PFSK-1 (cell line): ENCODE data around the gene PCIF1.
A peak's percentile ranks its signal among the peaks of the same experiment; 100 is the strongest.

Experiments used
- FOXP2 ChIP-seq: optimal IDR thresholded peaks from 2 replicates; pipeline ENCODE3; 2011; ENCODE audit warnings: borderline replicate concordance, control low read depth, inconsistent platforms; ENCODE audit not compliant: insufficient read depth; ENCODE audit errors: extremely low read length, extremely low read depth
- POLR2AphosphoS5 ChIP-seq: IDR thresholded peaks from 2 replicates; pipeline ENCODE4 v1.6.1; 2012; ENCODE audit warnings: low read depth, mild to moderate bottlenecking, control low read depth, low read length, moderate library complexity
- SIN3A ChIP-seq: IDR thresholded peaks from 2 replicates; pipeline ENCODE4 v1.6.1; 2012; ENCODE audit warnings: mild to moderate bottlenecking, low read length, moderate library complexity, borderline replicate concordance; ENCODE audit not compliant: insufficient read depth
- TAF1 ChIP-seq: IDR thresholded peaks from 2 replicates; pipeline ENCODE4 v1.6.1; 2012; ENCODE audit warnings: low read length, control low read depth, borderline replicate concordance; ENCODE audit not compliant: insufficient read depth
- TF ChIP-seq, protein P1 (sequence below), 2 experiments: IDR thresholded peaks; 2 replicates each; pipeline versions ENCODE4 v1.6.1 to v1.8.0; 2011 to 2012; ENCODE audit warnings: low read depth in 2 of 2, low read length in 2 of 2, control low read depth in 1 of 2, inconsistent platforms in 1 of 2, mild to moderate bottlenecking in 1 of 2, moderate library complexity in 1 of 2; ENCODE audit not compliant: insufficient read depth in 1 of 2

The PCIF1 gene

GRCh38 chr20:45927071-45927878 is 7.2 kb upstream of the PCIF1 start:
- no peak for TF ChIP-seq FOXP2
- no peak for TF ChIP-seq SIN3A
- TF ChIP-seq, protein P1, sequence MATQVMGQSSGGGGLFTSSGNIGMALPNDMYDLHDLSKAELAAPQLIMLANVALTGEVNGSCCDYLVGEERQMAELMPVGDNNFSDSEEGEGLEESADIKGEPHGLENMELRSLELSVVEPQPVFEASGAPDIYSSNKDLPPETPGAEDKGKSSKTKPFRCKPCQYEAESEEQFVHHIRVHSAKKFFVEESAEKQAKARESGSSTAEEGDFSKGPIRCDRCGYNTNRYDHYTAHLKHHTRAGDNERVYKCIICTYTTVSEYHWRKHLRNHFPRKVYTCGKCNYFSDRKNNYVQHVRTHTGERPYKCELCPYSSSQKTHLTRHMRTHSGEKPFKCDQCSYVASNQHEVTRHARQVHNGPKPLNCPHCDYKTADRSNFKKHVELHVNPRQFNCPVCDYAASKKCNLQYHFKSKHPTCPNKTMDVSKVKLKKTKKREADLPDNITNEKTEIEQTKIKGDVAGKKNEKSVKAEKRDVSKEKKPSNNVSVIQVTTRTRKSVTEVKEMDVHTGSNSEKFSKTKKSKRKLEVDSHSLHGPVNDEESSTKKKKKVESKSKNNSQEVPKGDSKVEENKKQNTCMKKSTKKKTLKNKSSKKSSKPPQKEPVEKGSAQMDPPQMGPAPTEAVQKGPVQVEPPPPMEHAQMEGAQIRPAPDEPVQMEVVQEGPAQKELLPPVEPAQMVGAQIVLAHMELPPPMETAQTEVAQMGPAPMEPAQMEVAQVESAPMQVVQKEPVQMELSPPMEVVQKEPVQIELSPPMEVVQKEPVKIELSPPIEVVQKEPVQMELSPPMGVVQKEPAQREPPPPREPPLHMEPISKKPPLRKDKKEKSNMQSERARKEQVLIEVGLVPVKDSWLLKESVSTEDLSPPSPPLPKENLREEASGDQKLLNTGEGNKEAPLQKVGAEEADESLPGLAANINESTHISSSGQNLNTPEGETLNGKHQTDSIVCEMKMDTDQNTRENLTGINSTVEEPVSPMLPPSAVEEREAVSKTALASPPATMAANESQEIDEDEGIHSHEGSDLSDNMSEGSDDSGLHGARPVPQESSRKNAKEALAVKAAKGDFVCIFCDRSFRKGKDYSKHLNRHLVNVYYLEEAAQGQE (IDR thresholded peaks at IDR 0.05; ENCODE audit: insufficient read depth in 1 of 2, low read depth in 2 of 2, low read length in 2 of 2), result no peak
- TF ChIP-seq POLR2AphosphoS5, result 0 out of 2 replicates have a peak, but pooled peaks have one; percentile 23

DNA sequence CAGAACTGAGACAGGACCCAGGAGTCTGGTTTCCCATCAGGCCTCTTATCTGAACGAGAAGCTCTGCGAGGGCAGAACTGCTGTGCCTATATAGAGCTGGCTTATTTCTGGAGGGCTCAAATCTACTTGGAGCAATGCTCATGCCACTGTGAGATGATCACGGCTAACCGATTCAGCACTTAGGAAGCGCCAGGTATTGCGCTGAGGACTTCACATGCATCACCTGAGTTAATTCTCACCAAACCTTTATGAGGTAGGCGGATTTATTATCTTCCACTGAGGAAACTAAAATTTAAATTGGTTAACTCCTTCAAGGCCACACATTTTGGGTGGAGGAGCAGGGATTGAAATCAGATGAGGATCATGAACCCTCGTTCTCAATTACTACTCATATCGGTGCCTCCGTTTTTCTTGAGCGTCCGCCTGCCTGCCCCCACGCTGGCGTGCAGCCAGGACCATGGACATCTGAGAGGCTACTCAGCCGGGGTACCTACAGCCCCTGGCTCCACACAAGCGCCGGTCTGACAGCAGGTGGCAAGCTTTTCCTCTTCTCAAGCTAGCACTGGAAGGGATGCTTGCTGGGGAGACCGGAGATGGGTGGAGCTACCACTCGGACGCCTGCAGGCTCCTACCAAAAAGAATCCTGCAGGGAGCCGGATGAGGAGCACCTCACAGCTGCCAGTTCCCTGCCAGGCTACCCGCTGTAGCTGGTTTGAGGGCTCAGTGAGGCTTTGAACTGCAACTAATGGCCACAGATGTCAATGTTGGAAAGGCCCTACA is 1.0 kb upstream of the PCIF1 start:
- TF ChIP-seq, protein P1 (IDR thresholded peaks at IDR 0.05; ENCODE audit: insufficient read depth in 1 of 2, low read depth in 2 of 2, low read length in 2 of 2), result 0 out of 4 replicates have a peak, but pooled peaks of 1 of the 2 experiments have one; percentile 21
- TF ChIP-seq TAF1 (peak; percentile 37; the same call in 1 of the 2 replicates), POLR2AphosphoS5 (no peak; the same call in 1 of the 2 replicates), FOXP2 (no peak), SIN3A (peak; percentile 19; the same call in 1 of the 2 replicates)

DNA sequence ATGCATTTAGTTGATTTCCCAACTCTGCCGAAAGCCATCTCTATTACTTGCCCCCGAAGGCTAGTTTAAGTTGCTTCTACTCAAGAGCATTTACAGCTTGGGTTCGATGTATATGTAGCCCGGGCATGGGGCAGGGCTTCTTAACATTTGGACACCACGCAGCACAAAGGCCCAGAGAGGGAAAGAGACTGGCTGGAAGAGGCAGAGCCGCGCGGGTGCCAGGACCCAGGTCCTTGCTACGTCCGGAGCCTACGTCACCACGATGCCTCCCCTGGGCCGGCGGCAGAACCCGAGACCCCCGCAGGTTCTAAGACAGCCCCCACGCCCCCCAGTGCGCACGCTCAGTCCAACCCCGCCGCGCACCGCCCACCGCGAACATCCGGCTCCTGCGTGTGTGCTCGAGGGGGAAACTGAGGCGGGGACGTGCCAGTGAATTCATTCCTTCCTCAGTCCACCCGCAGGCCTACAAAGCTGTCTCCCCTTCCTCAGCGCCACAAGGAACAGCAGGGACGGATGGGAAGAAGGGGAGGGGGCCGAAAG is 367 bp upstream of the PCIF1 start:
- TF ChIP-seq, protein P1 (IDR thresholded peaks at IDR 0.05; ENCODE audit: insufficient read depth in 1 of 2, low read depth in 2 of 2, low read length in 2 of 2), result no peak
- no peak for TF ChIP-seq POLR2AphosphoS5
- no peak for TF ChIP-seq SIN3A
- TF ChIP-seq TAF1, result no peak
- TF ChIP-seq FOXP2, result no peak

DNA sequence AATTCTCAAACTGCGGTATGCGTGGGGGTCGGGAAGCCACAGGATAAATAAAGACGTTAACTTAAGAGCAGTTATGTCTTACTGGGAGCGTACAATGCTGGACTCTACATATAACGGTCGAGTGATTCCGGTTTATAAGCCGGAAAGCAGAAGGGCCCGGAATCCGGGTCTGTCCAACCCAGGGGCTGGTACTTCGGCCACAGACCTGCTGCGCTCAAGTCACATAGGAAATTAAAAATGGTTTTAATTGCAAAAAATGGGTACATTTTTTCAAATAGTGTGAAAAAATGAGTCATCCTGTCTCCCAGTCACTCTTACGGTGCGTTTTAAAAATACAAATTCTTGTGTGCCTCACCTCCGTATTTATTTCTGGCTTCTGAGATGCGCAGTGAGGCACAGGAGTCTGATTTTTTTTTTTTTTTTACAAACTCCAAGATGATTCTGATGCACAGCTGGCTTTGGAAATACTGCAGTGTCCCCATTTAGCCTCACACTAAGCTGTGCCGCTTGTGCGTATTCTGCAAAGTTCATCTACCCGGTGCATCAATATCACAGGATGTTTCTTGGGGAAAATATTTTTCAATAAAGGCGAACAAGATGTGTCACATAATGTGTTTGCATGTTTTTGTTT is 1.0 kb downstream of the PCIF1 start:
- 0 out of 2 replicates have a peak, but pooled peaks have one; percentile 82 for TF ChIP-seq SIN3A
- TF ChIP-seq TAF1, result no peak
- TF ChIP-seq FOXP2, result no peak
- no peak for TF ChIP-seq POLR2AphosphoS5
- TF ChIP-seq, protein P1 (IDR thresholded peaks at IDR 0.05; ENCODE audit: insufficient read depth in 1 of 2, low read depth in 2 of 2, low read length in 2 of 2), result no peak
